SU-DHL-6 (cell line): ENCODE results near the gene SERINC3.

Experiments used
- CTCF ChIP-seq: fragments of 200-600 bp; sonication (generic); IDR thresholded peaks from one replicate; pipeline ENCODE4 v1.5.1; 2017; ENCODE audit warnings: antibody characterized with exemption, mild to moderate bottlenecking, low read length, moderate library complexity; ENCODE audit not compliant: insufficient read depth, poor library complexity, severe bottlenecking
- EZH2phosphoT487 ChIP-seq: fragments of 200-600 bp; sonication (generic), shearing (Covaris generic); conservative IDR thresholded peaks from 2 replicates; pipeline ENCODE4 v1.6.1; 2018; ENCODE audit warnings: mild to moderate bottlenecking, antibody characterized with exemption, low read length, moderate library complexity, mixed read lengths

DNA sequence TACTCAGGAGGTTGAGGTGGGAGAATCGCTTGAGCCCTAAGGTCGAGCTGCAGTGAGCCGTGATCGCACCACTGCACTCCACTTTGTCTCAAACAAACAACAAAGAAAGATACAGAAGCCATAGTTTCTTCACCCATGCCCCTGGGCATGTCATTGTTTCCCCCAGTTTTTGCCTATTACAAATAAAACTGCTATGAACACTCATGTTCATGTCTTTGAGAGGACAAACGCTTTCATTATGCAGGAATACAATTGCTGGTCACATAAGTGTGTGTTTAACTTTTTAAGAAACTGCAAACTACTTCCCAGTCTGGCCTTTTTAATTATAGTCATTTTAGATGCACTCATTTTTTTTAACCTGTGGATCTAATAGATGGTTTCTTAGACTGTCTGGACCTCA, 58.4 kb downstream of the SERINC3 start:
- TF ChIP-seq CTCF: no peak
- no peak for TF ChIP-seq EZH2phosphoT487
